ENCODE data around the gene PFDN1.

- TF ChIP-seq POLR2AphosphoS5 (IDR thresholded peaks at IDR 0.05), result no peak
- no peak for TF ChIP-seq CTCF (IDR thresholded peaks at IDR 0.05 in 8 of 11, conservative IDR thresholded peaks at IDR 0.05 in 3 of 11)
Measured at GRCh38 chr5:140196115-140196814, 106.6 kb downstream of the PFDN1 start.

Measured in spleen (tissue), 7 donors.